ENCODE data around the gene DIDO1. TPM values are rescaled to one million over a fixed set of nuclear protein-coding genes. Genes with fewer than 3 reads are reported as not detected.

DIDO1 gene
- total and polyA plus RNA-seq, 5 donors = 23.3 to 42.5 (median 39.0) TPM

GRCh38 chr20:62873280-62873679 lies 53.0 kb downstream of the DIDO1 start:
- no peak overlapping the region for H3K4me3 ChIP-seq (ENCODE audit: low read length)
- DNase-seq (no peak), ATAC-seq (no peak)
- peaks cover 8% of the 10 kb centered on the region for H3K4me1 ChIP-seq (ENCODE audit: control insufficient read depth, insufficient read depth, low read length)
- no peaks in the 10 kb centered on the region for H3K27me3 ChIP-seq (ENCODE audit: control insufficient read depth, insufficient read depth)
- no peak overlapping the region for H3K27ac ChIP-seq (ENCODE audit: low read length)
- intact Hi-C loops (cut with DNase I) = loop anchor here in 2 of 4 donors (5.0 to 10.0 kb wide), 2 partner anchors 134 to 142 kb away; partner anchors contain the start of gene BHLHE23 (in 1 of the 2)
- WGBS = 74% methylated on average over 7 of the region's 7 CpGs
- H3K9me3 ChIP-seq (ENCODE audit: control insufficient read depth, low read length) = no peaks in the 10 kb centered on the region

- no peaks in the 10 kb centered on the region for H3K9me3 ChIP-seq (ENCODE audit: control insufficient read depth, low read length)
- whole genome bisulfite sequencing = 88% methylated on average over 6 of the region's 6 CpGs
- no peak overlapping the region for H3K27ac ChIP-seq (ENCODE audit: low read length)
- no peak for DNase-seq
- H3K4me1 ChIP-seq (ENCODE audit: control insufficient read depth, insufficient read depth, low read length) = peaks cover 8% of the 10 kb centered on the region
- ATAC-seq = no peak
- no peaks in the 10 kb centered on the region for H3K27me3 ChIP-seq (ENCODE audit: control insufficient read depth, insufficient read depth)
- intact Hi-C loops (cut with DNase I) = loop anchor here in 2 of 4 donors (5.0 to 10.0 kb wide), 2 partner anchors 134 to 142 kb away; partner anchors contain the start of gene BHLHE23 (in 1 of the 2)
- H3K4me3 ChIP-seq (ENCODE audit: low read length) = no peak overlapping the region
Observed at GRCh38 chr20:62872862-62873261, 53.4 kb downstream of the DIDO1 start.

- Histone ChIP-seq H3K4me3 (ENCODE audit: low read length) (no peak overlapping the region), H3K4me1 (ENCODE audit: control insufficient read depth, insufficient read depth, low read length) (peaks cover 8% of the 10 kb centered on the region), H3K9me3 (ENCODE audit: control insufficient read depth, low read length) (no peaks in the 10 kb centered on the region), H3K27ac (ENCODE audit: low read length) (no peak overlapping the region), H3K27me3 (ENCODE audit: control insufficient read depth, insufficient read depth) (no peaks in the 10 kb centered on the region)
- DNase-seq = no peak
- ATAC-seq = no peak
- 78% methylated on average over 18 of the region's 18 CpGs for WGBS
- intact Hi-C loops (cut with DNase I) = loop anchor here in 2 of 4 donors (5.0 to 10.0 kb wide), 2 partner anchors 135 to 142 kb away; partner anchors contain the start of gene BHLHE23 (in 1 of the 2)
Observed at GRCh38 chr20:62872184-62872847, 54.0 kb downstream of the DIDO1 start.

DNA sequence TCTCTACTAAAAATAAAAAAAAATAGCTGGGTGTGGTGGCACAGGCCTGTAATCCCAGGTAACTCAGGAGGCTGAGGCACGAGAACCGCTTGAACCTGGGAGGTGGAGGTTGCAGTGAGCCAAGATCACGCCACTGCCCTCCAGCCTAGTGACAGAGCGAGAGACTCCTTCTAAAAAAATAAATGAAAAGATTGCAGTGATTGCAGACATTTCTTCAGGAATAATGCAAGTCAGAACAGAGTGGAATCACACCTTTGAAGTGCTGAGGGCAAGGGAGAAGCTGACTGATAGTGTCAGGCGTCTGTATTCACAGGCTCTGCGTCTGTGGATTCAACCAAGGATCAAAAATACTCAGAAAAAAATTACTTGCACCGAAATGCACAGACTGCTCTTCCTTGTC lies 62.1 kb downstream of the DIDO1 start:
- H3K4me1 ChIP-seq (ENCODE audit: control insufficient read depth, insufficient read depth, low read length) = peaks cover 2% of the 10 kb centered on the region
- DNase-seq (no peak), ATAC-seq (no peak)
- no peak overlapping the region for H3K27ac ChIP-seq (ENCODE audit: low read length)
- no peak overlapping the region for H3K4me3 ChIP-seq (ENCODE audit: low read length)
- intact Hi-C loops (cut with DNase I) = no loop called here
- WGBS = 87% methylated on average over 7 of the region's 7 CpGs
- H3K27me3 ChIP-seq (ENCODE audit: control insufficient read depth, insufficient read depth) = no peaks in the 10 kb centered on the region
- H3K9me3 ChIP-seq (ENCODE audit: control insufficient read depth, low read length) = no peaks in the 10 kb centered on the region

DNA sequence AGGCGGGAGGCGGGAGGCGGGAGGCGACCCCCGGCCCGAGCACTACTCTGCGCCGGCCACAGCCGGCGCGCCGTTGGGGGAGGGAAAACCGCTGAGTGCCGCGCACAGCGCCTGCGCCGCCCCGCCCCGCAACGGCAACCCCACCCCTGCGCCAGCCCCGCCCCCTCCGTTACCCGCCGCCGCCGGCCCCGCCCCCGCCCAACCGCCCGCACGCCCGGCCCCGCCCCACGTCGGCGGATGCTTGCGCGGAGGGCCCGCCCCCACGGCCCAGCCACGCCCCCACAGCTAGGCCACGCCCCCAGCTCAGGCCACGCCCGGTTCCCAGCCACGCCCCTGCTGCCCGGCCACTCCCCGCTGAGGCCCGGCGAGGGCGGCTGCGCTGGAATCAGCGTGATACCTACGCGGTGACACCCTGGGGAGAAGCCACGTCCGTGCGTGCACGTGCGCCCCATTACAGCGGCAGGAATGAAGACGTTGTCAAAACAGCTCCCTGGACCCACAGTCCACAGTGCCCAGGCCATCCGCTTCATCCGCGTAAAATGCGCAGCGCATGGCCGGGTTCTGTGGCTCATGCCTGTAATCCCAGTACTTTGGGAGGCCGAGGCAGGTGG lies 64.5 kb downstream of the DIDO1 start, which contains the start of gene TCFL5:
TSS of gene TCFL5 (minus strand) at position 97 of the 611 bp plus-strand sequence. CDS start 152 bp downstream, outside the sequence.
- intact Hi-C loops (cut with DNase I) = no loop called here
- Histone ChIP-seq H3K4me3 (ENCODE audit: low read length) (peak within 1 kb of the TSS; percentile 78), H3K4me1 (ENCODE audit: control insufficient read depth, insufficient read depth, low read length) (peaks cover 2% of the 10 kb centered on the region), H3K9me3 (ENCODE audit: control insufficient read depth, low read length) (no peaks in the 10 kb centered on the region), H3K27me3 (ENCODE audit: control insufficient read depth, insufficient read depth) (no peaks in the 10 kb centered on the region), H3K27ac (ENCODE audit: low read length) (peak within 1 kb of the TSS; percentile 48)
- ATAC-seq (peak; percentile 97), DNase-seq (peak; percentile 87 to 97 (median 94))
- 13% methylated on average over 54 of the region's 70 CpGs for WGBS

DNA sequence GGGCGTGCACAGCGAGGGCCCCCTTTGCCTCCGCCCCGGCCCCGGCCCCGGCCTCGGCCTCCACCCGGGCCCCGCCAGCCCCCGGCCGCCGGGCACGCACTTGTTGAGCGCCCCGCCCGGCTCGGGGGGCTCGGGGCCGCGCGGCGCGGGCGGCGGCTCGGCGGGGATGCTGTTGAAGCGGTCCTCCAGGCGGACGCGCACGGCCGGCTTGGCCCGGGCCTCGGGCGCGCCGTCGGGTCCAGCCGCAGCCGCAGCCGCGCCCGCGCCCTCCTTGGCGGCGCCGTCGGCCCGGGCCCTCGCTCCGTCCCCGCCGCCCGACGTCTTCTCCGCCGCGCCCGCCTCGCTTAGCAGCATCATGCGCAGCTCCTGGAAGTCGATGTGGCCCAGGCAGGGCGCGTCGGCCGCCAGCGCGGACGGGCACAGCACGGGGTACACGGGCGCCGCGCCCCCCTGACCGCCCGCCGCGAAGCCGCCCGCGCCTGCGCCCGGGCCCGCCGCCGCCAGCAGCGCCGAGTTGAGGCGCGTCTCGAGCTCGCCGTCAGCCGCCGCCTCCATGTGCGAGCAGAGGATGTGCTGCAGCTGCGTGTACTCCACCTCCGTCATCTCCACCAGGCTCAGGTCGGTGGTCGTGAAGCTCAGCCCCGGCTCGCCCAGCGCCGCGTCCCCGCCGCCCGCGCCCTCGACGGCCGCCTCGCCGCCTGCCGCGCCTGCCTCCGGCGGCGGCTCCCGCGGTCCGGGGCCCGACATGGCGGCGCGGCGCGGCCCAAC lies 65.2 kb downstream of the DIDO1 start:
- no peak for ATAC-seq
- peak overlapping the region; percentile 78 for H3K4me3 ChIP-seq (ENCODE audit: low read length)
- WGBS = 1% methylated on average over 129 of the region's 129 CpGs
- no peak overlapping the region for H3K27ac ChIP-seq (ENCODE audit: low read length)
- H3K4me1 ChIP-seq (ENCODE audit: control insufficient read depth, insufficient read depth, low read length) = peaks cover 2% of the 10 kb centered on the region
- no peaks in the 10 kb centered on the region for H3K27me3 ChIP-seq (ENCODE audit: control insufficient read depth, insufficient read depth)
- intact Hi-C loops (cut with DNase I) = no loop called here
- DNase-seq = peak in 2 of 3 donors; percentile 70 to 73
- no peaks in the 10 kb centered on the region for H3K9me3 ChIP-seq (ENCODE audit: control insufficient read depth, low read length)

DNA sequence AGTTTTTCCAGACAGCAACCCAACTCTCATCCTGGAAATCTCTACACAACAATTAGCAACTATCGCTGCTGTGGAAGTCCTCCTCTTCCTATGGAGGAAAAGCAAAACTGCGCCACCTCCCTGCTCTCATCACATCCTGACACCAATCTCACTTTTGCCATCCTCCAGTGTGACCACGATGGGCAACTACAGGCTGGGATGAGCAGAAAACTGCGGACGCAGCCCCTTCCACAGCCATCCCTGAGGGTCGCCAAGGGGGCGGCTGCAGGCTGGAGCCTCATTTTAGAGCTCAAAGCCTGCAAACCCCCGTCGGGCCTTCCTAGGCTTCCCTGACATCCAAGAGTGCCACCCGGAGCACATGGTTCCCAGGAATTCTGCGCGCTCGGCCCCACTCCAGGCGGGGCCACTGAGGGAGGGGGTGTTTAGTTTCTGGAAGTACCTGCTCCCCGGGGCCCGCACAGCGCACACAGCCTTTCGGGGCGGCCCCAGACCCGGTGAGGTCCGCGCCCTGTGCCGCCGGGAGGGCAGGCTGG lies 65.8 kb downstream of the DIDO1 start:
- intact Hi-C loops (cut with DNase I) = no loop called here

GRCh38 chr20:62859721-62860120 lies 66.6 kb downstream of the DIDO1 start:
- intact Hi-C loops (cut with DNase I) = no loop called here
- ATAC-seq (no peak), DNase-seq (no peak)

More for the DNA sequence above, 65.8 kb downstream of the DIDO1 start:
- WGBS = 13% methylated on average over 24 of the region's 24 CpGs
- DNase-seq = no peak
- H3K4me1 ChIP-seq (ENCODE audit: control insufficient read depth, insufficient read depth, low read length) = peaks cover 2% of the 10 kb centered on the region
- H3K9me3 ChIP-seq (ENCODE audit: control insufficient read depth, low read length) = no peaks in the 10 kb centered on the region
- H3K27ac ChIP-seq (ENCODE audit: low read length) = no peak overlapping the region
- H3K4me3 ChIP-seq (ENCODE audit: low read length) = peak overlapping the region; percentile 78
- no peak for ATAC-seq
- H3K27me3 ChIP-seq (ENCODE audit: control insufficient read depth, insufficient read depth) = no peaks in the 10 kb centered on the region

DNA sequence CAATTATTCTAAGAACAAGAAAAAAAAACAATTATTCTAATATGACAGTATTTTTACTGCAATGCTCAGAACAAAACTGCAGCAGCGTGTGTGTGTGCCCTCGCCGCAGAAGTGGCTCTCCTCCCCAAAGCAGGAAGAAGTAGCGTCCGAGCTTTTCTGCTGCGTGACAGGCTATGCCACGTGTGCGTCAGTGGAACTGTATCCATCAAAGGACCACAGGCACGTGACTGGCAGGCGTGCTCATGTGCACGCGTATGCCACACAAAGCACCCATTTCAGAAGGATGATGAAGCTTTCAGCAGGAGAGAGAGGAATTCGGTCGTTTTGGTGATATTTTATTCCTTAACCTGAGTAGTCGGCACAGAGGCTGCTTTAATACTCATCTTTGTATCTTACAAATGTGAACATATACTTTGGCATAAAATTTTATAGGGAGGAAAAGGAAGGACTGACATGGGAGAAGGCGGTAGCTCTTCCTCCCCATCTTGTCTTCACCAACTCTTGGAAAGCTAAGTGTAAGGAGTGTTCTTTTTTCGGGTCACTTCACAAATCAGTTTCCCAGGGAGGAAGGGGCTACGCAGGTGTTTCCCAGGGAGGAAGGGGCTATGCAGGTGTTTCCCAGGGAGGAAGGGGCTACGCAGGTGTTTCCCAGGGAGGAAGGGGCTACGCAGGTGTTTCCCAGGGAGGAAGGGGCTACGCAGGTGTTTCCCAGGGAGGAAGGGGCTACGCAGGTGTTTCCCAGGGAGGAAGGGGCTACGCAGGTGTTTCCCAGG lies 68.1 kb downstream of the DIDO1 start:
- intact Hi-C loops (cut with DNase I) = no loop called here
- Histone ChIP-seq H3K4me1 (ENCODE audit: control insufficient read depth, insufficient read depth, low read length) (peaks cover 2% of the 10 kb centered on the region), H3K27me3 (ENCODE audit: control insufficient read depth, insufficient read depth) (no peaks in the 10 kb centered on the region), H3K4me3 (ENCODE audit: low read length) (no peak overlapping the region), H3K27ac (ENCODE audit: low read length) (no peak overlapping the region), H3K9me3 (ENCODE audit: control insufficient read depth, low read length) (no peaks in the 10 kb centered on the region)
- no peak for ATAC-seq
- DNase-seq = no peak
- 85% methylated on average over 19 of the region's 23 CpGs for WGBS

More at GRCh38 chr20:62859721-62860120, 66.6 kb downstream of the DIDO1 start:
- no peaks in the 10 kb centered on the region for H3K9me3 ChIP-seq (ENCODE audit: control insufficient read depth, low read length)
- H3K27me3 ChIP-seq (ENCODE audit: control insufficient read depth, insufficient read depth) = no peaks in the 10 kb centered on the region
- no peak overlapping the region for H3K4me3 ChIP-seq (ENCODE audit: low read length)
- H3K27ac ChIP-seq (ENCODE audit: low read length) = no peak overlapping the region
- H3K4me1 ChIP-seq (ENCODE audit: control insufficient read depth, insufficient read depth, low read length) = peaks cover 2% of the 10 kb centered on the region
- 91% methylated on average over 12 of the region's 12 CpGs for WGBS

GRCh38 chr20:62856931-62857619 lies 69.2 kb downstream of the DIDO1 start:
- no peak for ATAC-seq
- peaks cover 2% of the 10 kb centered on the region for H3K4me1 ChIP-seq (ENCODE audit: control insufficient read depth, insufficient read depth, low read length)
- WGBS = 94% methylated on average over 25 of the region's 25 CpGs
- H3K4me3 ChIP-seq (ENCODE audit: low read length) = no peak overlapping the region
- intact Hi-C loops (cut with DNase I) = no loop called here
- DNase-seq = no peak
- no peak overlapping the region for H3K27ac ChIP-seq (ENCODE audit: low read length)
- H3K9me3 ChIP-seq (ENCODE audit: control insufficient read depth, low read length) = no peaks in the 10 kb centered on the region
- H3K27me3 ChIP-seq (ENCODE audit: control insufficient read depth, insufficient read depth) = no peaks in the 10 kb centered on the region

Data from right cardiac atrium (tissue), 5 donors.